ENCODE data around the gene MSH6. TPM values are rescaled to one million over a fixed set of nuclear protein-coding genes. Genes with fewer than 3 reads are reported as not detected.
A peak's percentile ranks its signal among the peaks of the same experiment; 100 is the strongest.
"Not testable (repeated sequence)": the region's sequence is repeated elsewhere in the genome, so short reads cannot be mapped to it uniquely, and the experiment has no call there.

MSH6 gene
- total RNA-seq, 1 donor from 2014 or later, result 53.8 TPM

GRCh38 chr2:47844162-47844561 lies 61.2 kb downstream of the MSH6 start:
- no peak overlapping the region for H2AFZ ChIP-seq (ENCODE audit: low read depth, low read length)
- H3K36me3 Mint-ChIP-seq (ENCODE audit: low read depth, unreplicated experiment), result peaks cover 3% of the 10 kb centered on the region
- H3K4me2 ChIP-seq (ENCODE audit: low read length), result no peak overlapping the region
- H3K36me3 ChIP-seq (ENCODE audit: insufficient read depth, low read length), result peaks cover 2% of the 10 kb centered on the region
- H3K79me2 ChIP-seq (ENCODE audit: insufficient read depth, low read length), result peaks cover 95% of the 10 kb centered on the region
- H3K4me3 ChIP-seq (ENCODE audit: insufficient read depth, low read depth, low read length), result no peak overlapping the region
- H3K27me3 Mint-ChIP-seq (ENCODE audit: low read depth, unreplicated experiment), result no peaks in the 10 kb centered on the region
- no peak overlapping the region for H3K27ac Mint-ChIP-seq (ENCODE audit: unreplicated experiment)
- DNase-seq (ENCODE audit: low read depth) (no peak), FAIRE-seq (no peak)
- no peak for TF ChIP-seq CTCF (IDR thresholded peaks at IDR 0.05; ENCODE audit: insufficient read depth, low read depth, low read length)
- H3K9me3 ChIP-seq (ENCODE audit: insufficient read depth, low read depth, low read length), result no peaks in the 10 kb centered on the region
- no peak overlapping the region for H3K27ac ChIP-seq (ENCODE audit: low read depth, low read length)
- peaks cover 2% of the 10 kb centered on the region for H3K4me1 Mint-ChIP-seq (ENCODE audit: low read depth, unreplicated experiment)
- H3K9me3 Mint-ChIP-seq (ENCODE audit: unreplicated experiment), result no peaks in the 10 kb centered on the region
- no peak overlapping the region for H3K9ac ChIP-seq (ENCODE audit: low read length)
- H3K4me3 Mint-ChIP-seq (ENCODE audit: unreplicated experiment), result no peak overlapping the region
- peaks cover 72% of the 10 kb centered on the region for H4K20me1 ChIP-seq (ENCODE audit: insufficient read depth, low read length)
- H3K27me3 ChIP-seq (ENCODE audit: insufficient read depth, low read length), result no peaks in the 10 kb centered on the region
- no peaks in the 10 kb centered on the region for H3K4me1 ChIP-seq (ENCODE audit: insufficient read depth, low read length)

GRCh38 chr2:47849368-47849767 lies 66.4 kb downstream of the MSH6 start:
- H3K27me3 Mint-ChIP-seq (ENCODE audit: low read depth, unreplicated experiment), result no peaks in the 10 kb centered on the region
- Histone ChIP-seq H4K20me1 (ENCODE audit: insufficient read depth, low read length) (peaks cover 87% of the 10 kb centered on the region), H3K4me3 (ENCODE audit: insufficient read depth, low read depth, low read length) (no peak overlapping the region), H3K27me3 (ENCODE audit: insufficient read depth, low read length) (no peaks in the 10 kb centered on the region), H3K4me1 (ENCODE audit: insufficient read depth, low read length) (no peaks in the 10 kb centered on the region), H3K9me3 (ENCODE audit: insufficient read depth, low read depth, low read length) (no peaks in the 10 kb centered on the region), H2AFZ (ENCODE audit: low read depth, low read length) (no peak overlapping the region), H3K27ac (ENCODE audit: low read depth, low read length) (no peak overlapping the region), H3K9ac (ENCODE audit: low read length) (no peak overlapping the region), H3K79me2 (ENCODE audit: insufficient read depth, low read length) (peaks cover 99% of the 10 kb centered on the region), H3K4me2 (ENCODE audit: low read length) (no peak overlapping the region), H3K36me3 (ENCODE audit: insufficient read depth, low read length) (no peaks in the 10 kb centered on the region)
- no peaks in the 10 kb centered on the region for H3K9me3 Mint-ChIP-seq (ENCODE audit: unreplicated experiment)
- TF ChIP-seq CTCF (IDR thresholded peaks at IDR 0.05; ENCODE audit: insufficient read depth, low read depth, low read length) (no peak), EZH2 (IDR thresholded peaks at IDR 0.05; ENCODE audit: insufficient read depth, low read length) (no peak)
- H3K4me1 Mint-ChIP-seq (ENCODE audit: low read depth, unreplicated experiment), result peaks cover 6% of the 10 kb centered on the region
- FAIRE-seq (no peak), DNase-seq (ENCODE audit: low read depth) (no peak)
- H3K27ac Mint-ChIP-seq (ENCODE audit: unreplicated experiment), result no peak overlapping the region
- no peak overlapping the region for H3K4me3 Mint-ChIP-seq (ENCODE audit: unreplicated experiment)
- peaks cover 1% of the 10 kb centered on the region for H3K36me3 Mint-ChIP-seq (ENCODE audit: low read depth, unreplicated experiment)

GRCh38 chr2:47850198-47850597 lies 67.3 kb downstream of the MSH6 start:
- no peaks in the 10 kb centered on the region for H3K36me3 ChIP-seq (ENCODE audit: insufficient read depth, low read length)
- no peaks in the 10 kb centered on the region for H3K4me1 ChIP-seq (ENCODE audit: insufficient read depth, low read length)
- no peak overlapping the region for H3K4me3 ChIP-seq (ENCODE audit: insufficient read depth, low read depth, low read length)
- peaks cover 99% of the 10 kb centered on the region for H3K79me2 ChIP-seq (ENCODE audit: insufficient read depth, low read length)
- FAIRE-seq (no peak), DNase-seq (ENCODE audit: low read depth) (no peak)
- Mint-ChIP-seq H3K9me3 (ENCODE audit: unreplicated experiment) (no peaks in the 10 kb centered on the region), H3K27me3 (ENCODE audit: low read depth, unreplicated experiment) (no peaks in the 10 kb centered on the region), H3K4me3 (ENCODE audit: unreplicated experiment) (no peak overlapping the region), H3K4me1 (ENCODE audit: low read depth, unreplicated experiment) (peaks cover 6% of the 10 kb centered on the region), H3K27ac (ENCODE audit: unreplicated experiment) (no peak overlapping the region), H3K36me3 (ENCODE audit: low read depth, unreplicated experiment) (peaks cover 1% of the 10 kb centered on the region)
- H3K27ac ChIP-seq (ENCODE audit: low read depth, low read length), result no peak overlapping the region
- H3K4me2 ChIP-seq (ENCODE audit: low read length), result no peak overlapping the region
- H2AFZ ChIP-seq (ENCODE audit: low read depth, low read length), result no peak overlapping the region
- no peak overlapping the region for H3K9ac ChIP-seq (ENCODE audit: low read length)
- H4K20me1 ChIP-seq (ENCODE audit: insufficient read depth, low read length), result peaks cover 86% of the 10 kb centered on the region
- H3K27me3 ChIP-seq (ENCODE audit: insufficient read depth, low read length), result no peaks in the 10 kb centered on the region
- TF ChIP-seq EZH2 (IDR thresholded peaks at IDR 0.05; ENCODE audit: insufficient read depth, low read length), result no peak
- H3K9me3 ChIP-seq (ENCODE audit: insufficient read depth, low read depth, low read length), result no peaks in the 10 kb centered on the region

DNA sequence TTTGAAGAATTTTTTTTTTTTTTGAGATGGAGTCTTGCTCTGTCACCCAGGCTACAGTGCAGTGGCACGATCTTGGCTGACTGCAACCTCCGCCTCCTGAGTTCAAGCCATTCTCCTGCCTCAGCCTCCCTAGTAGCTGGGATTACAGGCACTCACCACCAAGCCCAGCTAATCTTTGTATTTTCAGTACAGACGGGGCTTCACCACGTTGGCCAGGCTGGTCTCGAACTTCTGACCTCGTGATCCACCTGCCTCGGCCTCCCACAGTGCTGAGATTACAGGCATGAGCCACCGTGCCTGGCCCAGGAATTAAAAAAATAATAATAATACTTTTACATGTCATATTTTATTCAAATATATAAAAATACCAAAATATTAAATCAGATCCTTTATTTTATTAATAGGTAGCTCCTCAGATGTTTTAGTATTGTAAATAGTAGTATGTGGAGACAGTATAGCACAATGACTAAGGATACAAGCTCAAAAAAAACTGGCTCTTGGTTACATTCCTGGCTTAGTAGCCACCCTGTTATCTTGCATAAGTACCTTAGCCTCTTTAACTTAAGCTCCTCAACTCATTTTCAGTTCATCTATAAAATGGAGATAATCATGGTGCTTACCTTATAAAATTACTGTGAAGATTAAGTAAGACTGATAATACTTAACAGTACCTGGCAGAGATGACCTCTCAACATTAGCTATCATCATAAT lies 70.3 kb downstream of the MSH6 start:
- not testable (repeated sequence) for H3K9me3 Mint-ChIP-seq (ENCODE audit: unreplicated experiment); H3K27ac ChIP-seq (ENCODE audit: low read depth, low read length); H3K4me3 ChIP-seq (ENCODE audit: insufficient read depth, low read depth, low read length); H3K9me3 ChIP-seq (ENCODE audit: insufficient read depth, low read depth, low read length); H3K9ac ChIP-seq (ENCODE audit: low read length); H3K27me3 Mint-ChIP-seq (ENCODE audit: low read depth, unreplicated experiment); FAIRE-seq; H3K4me1 Mint-ChIP-seq (ENCODE audit: low read depth, unreplicated experiment); H3K27me3 ChIP-seq (ENCODE audit: insufficient read depth, low read length); H3K36me3 Mint-ChIP-seq (ENCODE audit: low read depth, unreplicated experiment); H3K27ac Mint-ChIP-seq (ENCODE audit: unreplicated experiment); H3K36me3 ChIP-seq (ENCODE audit: insufficient read depth, low read length); H3K4me1 ChIP-seq (ENCODE audit: insufficient read depth, low read length); H2AFZ ChIP-seq (ENCODE audit: low read depth, low read length); H3K4me2 ChIP-seq (ENCODE audit: low read length); H3K4me3 Mint-ChIP-seq (ENCODE audit: unreplicated experiment)
- H4K20me1 ChIP-seq (ENCODE audit: insufficient read depth, low read length), result peaks cover 89% of the 10 kb centered on the region
- H3K79me2 ChIP-seq (ENCODE audit: insufficient read depth, low read length), result peaks cover 99% of the 10 kb centered on the region
- DNase-seq (ENCODE audit: low read depth), result peak; percentile 68

All from astrocyte (in vitro differentiated cells and primary cell).